Left renal pelvis (tissue), 4 donors: ENCODE data around the gene CHD9. TPM values are rescaled to one million over a fixed set of nuclear protein-coding genes. Genes with fewer than 3 reads are reported as not detected.
A peak's percentile ranks its signal among the peaks of the same experiment; 100 is the strongest.

Experiments
- DNase-seq, 4 donors: peaks; one replicate each; pipeline ENCODE4 v3.0.0-alpha.2; 2013; ENCODE audit warnings: low read depth in 4 of 4, low spot score in 3 of 4
- polyA plus RNA-seq, 4 donors: library from polyadenylated mRNA; unstranded; fragments of 120-200 nt; gene quantifications; one replicate each; pipeline ENCODE4 v1.2.1, GENCODE V29; 2013; ENCODE audit not compliant: insufficient read length in 4 of 4

Gene CHD9
- polyA plus RNA-seq, 4 donors, result 55.3 to 62.6 (median 59.7) TPM

- no peak for DNase-seq
These were observed 69.0 kb downstream of the CHD9 start for GRCh38 chr16:53123747-53124146.

GRCh38 chr16:53126390-53126789 lies 71.6 kb downstream of the CHD9 start:
- DNase-seq, result no peak

- DNase-seq, result peak in 1 of 4 donors; percentile 21
These were observed 74.7 kb downstream of the CHD9 start for GRCh38 chr16:53129281-53130158.

- DNase-seq, result peak; percentile 82 to 88 (median 84)
These were observed 75.6 kb downstream of the CHD9 start for GRCh38 chr16:53130159-53131049.

GRCh38 chr16:53131050-53131362 lies 76.2 kb downstream of the CHD9 start:
- no peak for DNase-seq

- DNase-seq, result peak in 1 of 4 donors; percentile 10
These were observed 76.7 kb downstream of the CHD9 start for GRCh38 chr16:53131363-53132071.

- DNase-seq, result no peak
These were observed 77.6 kb downstream of the CHD9 start for GRCh38 chr16:53132406-53132805.

- DNase-seq, result no peak
These were observed 80.5 kb downstream of the CHD9 start for GRCh38 chr16:53135329-53135728.

- no peak for DNase-seq
These were observed 88.2 kb downstream of the CHD9 start for GRCh38 chr16:53142823-53143568.

GRCh38 chr16:53147500-53148065 lies 92.8 kb downstream of the CHD9 start:
- no peak for DNase-seq

- DNase-seq, result no peak
These were observed 96.0 kb downstream of the CHD9 start for GRCh38 chr16:53150769-53151168.

- DNase-seq, result no peak
These were observed 97.5 kb downstream of the CHD9 start for GRCh38 chr16:53152329-53152728.

GRCh38 chr16:53153130-53153529 lies 98.3 kb downstream of the CHD9 start:
- no peak for DNase-seq

GRCh38 chr16:53154513-53154912 lies 99.7 kb downstream of the CHD9 start:
- DNase-seq, result no peak

GRCh38 chr16:53156516-53156915 lies 101.7 kb downstream of the CHD9 start:
- DNase-seq, result no peak

GRCh38 chr16:53159781-53160436 lies 105.1 kb downstream of the CHD9 start:
- DNase-seq, result peak; percentile 14 to 41 (median 38)

- no peak for DNase-seq
These were observed 111.3 kb downstream of the CHD9 start for GRCh38 chr16:53166099-53166498.

GRCh38 chr16:53168744-53169143 lies 114.0 kb downstream of the CHD9 start:
- no peak for DNase-seq

GRCh38 chr16:53172517-53172916 lies 117.7 kb downstream of the CHD9 start:
- no peak for DNase-seq
